K562 (cell line): Measurements from ENCODE around the gene GRIN2D. TPM values are rescaled to one million over a fixed set of nuclear protein-coding genes. Genes with fewer than 3 reads are reported as not detected.
A peak's percentile ranks its signal among the peaks of the same experiment; 100 is the strongest.

ENCODE experiments used
- CBX8 ChIP-seq: fragments of 200-600 bp; sonication (generic); IDR thresholded peaks from 2 replicates; pipeline ENCODE4 v1.6.1; 2012; ENCODE audit warnings: borderline replicate concordance, mixed run types, low read depth, mild to moderate bottlenecking, moderate library complexity, mixed read lengths, low read length, control low read depth, inconsistent platforms; ENCODE audit not compliant: poor library complexity, severe bottlenecking; ENCODE audit errors: extremely low read depth
- CCNT2 ChIP-seq: IDR thresholded peaks from 2 replicates; pipeline ENCODE4 v1.6.1; 2011; ENCODE audit warnings: borderline replicate concordance, low read depth, mild to moderate bottlenecking, moderate library complexity, mixed read lengths, low read length; ENCODE audit not compliant: insufficient read length; ENCODE audit errors: extremely low read depth
- CHD2 ChIP-seq: IDR thresholded peaks from 2 replicates; pipeline ENCODE4 v1.6.1; 2011; ENCODE audit warnings: low read depth, low read length
- ESRRB ChIP-seq: fragments of 250-450 bp; sonication (Bioruptor Pico); IDR thresholded peaks from 2 replicates; pipeline ENCODE4 v1.5.0; 2020; ENCODE audit warnings: mild to moderate bottlenecking, moderate library complexity, borderline replicate concordance
- HCFC1 ChIP-seq: IDR thresholded peaks from 2 replicates; pipeline ENCODE4 v1.6.1; 2012; ENCODE audit warnings: low read depth, low read length, improper control_type of control experiment
- HMGN3 ChIP-seq: IDR thresholded peaks from 2 replicates; pipeline ENCODE4 v1.6.1; 2011; ENCODE audit warnings: borderline replicate concordance, low read depth, mild to moderate bottlenecking, mixed read lengths, low read length; ENCODE audit not compliant: insufficient read length; ENCODE audit errors: extremely low read depth
- MAFK ChIP-seq: IDR thresholded peaks from 2 replicates; pipeline ENCODE4 v1.6.1; 2011; ENCODE audit warnings: low read length, improper control_type of control experiment
- NEUROD1 ChIP-seq: fragments of 150-350 bp; IDR thresholded peaks from 2 replicates; pipeline ENCODE4 v1.6.1; 2014; ENCODE audit warnings: borderline replicate concordance, low read length, low read depth; ENCODE audit not compliant: partially characterized antibody
- NR2F6 ChIP-seq: fragments of 450-650 bp; formaldehyde crosslinking; IDR thresholded peaks from 2 replicates; pipeline ENCODE4 v1.4.0; 2020; ENCODE audit warnings: mild to moderate bottlenecking
- RFX5 ChIP-seq: IDR thresholded peaks from 2 replicates; pipeline ENCODE4 v1.6.1; 2011; ENCODE audit warnings: low read depth, mild to moderate bottlenecking, improper control_type of control experiment, low read length
- SUPT5H ChIP-seq: fragments of 450-650 bp; IDR thresholded peaks from 2 replicates; pipeline ENCODE4 v1.6.1; 2016
- TAF9B ChIP-seq: fragments of 450-650 bp; IDR thresholded peaks from 2 replicates; pipeline ENCODE4 v1.6.1; 2018; ENCODE audit warnings: mild to moderate bottlenecking; ENCODE audit not compliant: partially characterized antibody
- THRAP3 ChIP-seq: fragments of 450-650 bp; IDR thresholded peaks from 2 replicates; pipeline ENCODE4 v1.6.1; 2016; ENCODE audit warnings: mild to moderate bottlenecking, inconsistent platforms, borderline replicate concordance
- UBTF ChIP-seq, 2 experiments: IDR thresholded peaks; 2 replicates each; pipeline ENCODE4 v1.6.1; 2012; ENCODE audit warnings: improper control_type of control experiment in 2 of 2, low read depth in 2 of 2, low read length in 2 of 2, borderline replicate concordance in 1 of 2
- ZBTB1 ChIP-seq: sonication (generic); formaldehyde crosslinking; IDR thresholded peaks from 2 replicates; pipeline ENCODE4 v1.8.1; 2023; ENCODE audit warnings: missing genetic modification reagents, low read depth, mild to moderate bottlenecking, borderline replicate concordance
- ZNF384 ChIP-seq: IDR thresholded peaks from 2 replicates; pipeline ENCODE4 v1.6.1; 2012; ENCODE audit warnings: low read depth, low read length, improper control_type of control experiment
- ZNF717 ChIP-seq: fragments of 250-450 bp; sonication (Bioruptor Pico); IDR thresholded peaks from 2 replicates; pipeline ENCODE4 v1.5.0; 2021
- ZNF780A ChIP-seq: fragments of 250-450 bp; sonication (Bioruptor Pico); IDR thresholded peaks from 2 replicates; pipeline ENCODE4 v1.5.0; 2021; ENCODE audit warnings: mild to moderate bottlenecking
- polyA plus RNA-seq, 8 experiments: library from polyadenylated mRNA; depleted of rRNA in 4 of 8; stranded (reverse) in 5 of 8; unstranded in 3 of 8; fragments of >200 nt; fragmentation: Nextera tagmentation in 2 of 8; fragmentation: Illumina TruSeq in 1 of 8; extraction: Ambion mirVana in 2 of 8; extraction: Trizol in 1 of 8; gene quantifications; 2 replicates each; pipeline versions ENCODE4 v1.2.1 to v1.2.3, GENCODE V29; 2011 to 2014; ENCODE audit warnings: inconsistent platforms in 1 of 8, missing spikeins in 1 of 8
- total RNA-seq, 7 experiments: library from RNA; depleted of rRNA in 6 of 7; stranded (reverse); fragments of >200 nt in 6 of 7; fragmentation: Illumina TruSeq in 2 of 7; extraction: Trizol in 2 of 7; gene quantifications; 2 replicates each; pipeline versions ENCODE4 v1.2.1 to v1.2.3, GENCODE V29; 2011 to 2021; ENCODE audit warnings: low replicate concordance in 1 of 7
- TF ChIP-seq, protein P1 (sequence below): fragments of 200-800 bp; sonication (Bioruptor generic); IDR thresholded peaks from 2 replicates; pipeline ENCODE4 v1.6.1; 2016; ENCODE audit warnings: missing genetic modification characterization, missing compliant biosample characterization

GRIN2D gene
- total and polyA plus RNA-seq, 9 of the 15 experiments (the other 6 are each of a cell fraction or from before 2014, with no cell fraction given), result 0.32 to 31.5 (median 1.8) TPM

DNA sequence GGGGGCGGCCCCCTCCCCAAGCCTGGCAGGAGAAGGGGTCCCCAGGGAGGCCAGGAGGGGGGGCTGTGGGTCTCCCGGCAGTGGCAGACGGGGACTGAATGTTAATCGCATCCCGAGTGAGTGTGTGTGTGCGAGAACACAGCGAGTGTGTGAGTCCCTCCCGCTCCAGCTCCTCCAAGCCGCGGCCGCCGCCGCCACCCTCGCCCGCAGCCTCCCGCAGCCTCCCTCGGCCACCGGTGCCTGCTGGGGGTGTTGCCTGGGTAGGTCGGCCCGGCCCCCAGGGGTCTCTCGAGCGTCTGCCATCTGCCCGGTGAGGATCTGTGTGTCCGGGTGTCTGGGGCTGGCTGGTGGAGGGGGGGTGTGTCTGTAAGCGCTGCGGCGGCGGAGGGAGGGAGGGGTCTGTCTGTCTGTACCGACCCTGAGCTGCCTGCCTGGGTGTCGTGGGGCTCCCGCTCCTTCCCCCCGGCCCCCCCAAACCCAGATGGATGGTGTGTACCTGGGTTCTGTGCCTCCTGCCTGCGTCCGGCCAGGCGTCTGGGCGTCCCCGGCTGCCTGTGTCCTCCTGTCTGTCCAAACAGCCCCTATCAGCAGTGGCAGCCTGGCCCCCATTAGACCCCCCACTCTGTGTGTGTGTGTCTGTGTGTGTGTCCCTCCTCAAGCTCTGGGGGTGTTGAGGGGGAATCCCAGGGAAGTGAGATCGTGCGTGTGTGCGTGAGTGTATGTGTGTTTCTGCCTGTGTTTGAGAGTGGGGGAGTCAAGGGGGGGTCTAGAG is at the start of gene GRIN2D (continued):
- peak in 1 of 2 experiments; percentile 56; a peak in 1 of 4 replicates for TF ChIP-seq UBTF (IDR thresholded peaks at IDR 0.05; ENCODE audit: borderline replicate concordance in 1 of 2, low read depth in 2 of 2, low read length in 2 of 2)
- TF ChIP-seq ZNF717 (CRISPR knock-in tag), result no peak
- TF ChIP-seq HCFC1, result no peak
- TF ChIP-seq SUPT5H, result no peak
- peak; percentile 67 for TF ChIP-seq HMGN3
- TF ChIP-seq NR2F6 (CRISPR knock-in tag), result no peak
- TF ChIP-seq CCNT2, result no peak
- TF ChIP-seq CBX8, result no peak
- no peak for TF ChIP-seq ESRRB
- no peak for TF ChIP-seq TAF9B
- TF ChIP-seq NEUROD1, result no peak
- TF ChIP-seq ZNF780A, result no peak
- no peak for TF ChIP-seq CHD2
- TF ChIP-seq ZBTB1 (CRISPR knock-in tag), result peak; percentile 55; the same call in 1 of the 2 replicates
- no peak for TF ChIP-seq RFX5
- TF ChIP-seq THRAP3, result no peak
- TF ChIP-seq, protein P1, sequence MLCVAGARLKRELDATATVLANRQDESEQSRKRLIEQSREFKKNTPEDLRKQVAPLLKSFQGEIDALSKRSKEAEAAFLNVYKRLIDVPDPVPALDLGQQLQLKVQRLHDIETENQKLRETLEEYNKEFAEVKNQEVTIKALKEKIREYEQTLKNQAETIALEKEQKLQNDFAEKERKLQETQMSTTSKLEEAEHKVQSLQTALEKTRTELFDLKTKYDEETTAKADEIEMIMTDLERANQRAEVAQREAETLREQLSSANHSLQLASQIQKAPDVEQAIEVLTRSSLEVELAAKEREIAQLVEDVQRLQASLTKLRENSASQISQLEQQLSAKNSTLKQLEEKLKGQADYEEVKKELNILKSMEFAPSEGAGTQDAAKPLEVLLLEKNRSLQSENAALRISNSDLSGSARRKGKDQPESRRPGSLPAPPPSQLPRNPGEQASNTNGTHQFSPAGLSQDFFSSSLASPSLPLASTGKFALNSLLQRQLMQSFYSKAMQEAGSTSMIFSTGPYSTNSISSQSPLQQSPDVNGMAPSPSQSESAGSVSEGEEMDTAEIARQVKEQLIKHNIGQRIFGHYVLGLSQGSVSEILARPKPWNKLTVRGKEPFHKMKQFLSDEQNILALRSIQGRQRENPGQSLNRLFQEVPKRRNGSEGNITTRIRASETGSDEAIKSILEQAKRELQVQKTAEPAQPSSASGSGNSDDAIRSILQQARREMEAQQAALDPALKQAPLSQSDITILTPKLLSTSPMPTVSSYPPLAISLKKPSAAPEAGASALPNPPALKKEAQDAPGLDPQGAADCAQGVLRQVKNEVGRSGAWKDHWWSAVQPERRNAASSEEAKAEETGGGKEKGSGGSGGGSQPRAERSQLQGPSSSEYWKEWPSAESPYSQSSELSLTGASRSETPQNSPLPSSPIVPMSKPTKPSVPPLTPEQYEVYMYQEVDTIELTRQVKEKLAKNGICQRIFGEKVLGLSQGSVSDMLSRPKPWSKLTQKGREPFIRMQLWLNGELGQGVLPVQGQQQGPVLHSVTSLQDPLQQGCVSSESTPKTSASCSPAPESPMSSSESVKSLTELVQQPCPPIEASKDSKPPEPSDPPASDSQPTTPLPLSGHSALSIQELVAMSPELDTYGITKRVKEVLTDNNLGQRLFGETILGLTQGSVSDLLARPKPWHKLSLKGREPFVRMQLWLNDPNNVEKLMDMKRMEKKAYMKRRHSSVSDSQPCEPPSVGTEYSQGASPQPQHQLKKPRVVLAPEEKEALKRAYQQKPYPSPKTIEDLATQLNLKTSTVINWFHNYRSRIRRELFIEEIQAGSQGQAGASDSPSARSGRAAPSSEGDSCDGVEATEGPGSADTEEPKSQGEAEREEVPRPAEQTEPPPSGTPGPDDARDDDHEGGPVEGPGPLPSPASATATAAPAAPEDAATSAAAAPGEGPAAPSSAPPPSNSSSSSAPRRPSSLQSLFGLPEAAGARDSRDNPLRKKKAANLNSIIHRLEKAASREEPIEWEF (CRISPR knock-in tag), result no peak
- no peak for TF ChIP-seq ZNF384
- no peak for TF ChIP-seq MAFK
